ENCODE measurements around the gene KCNIP4.

The KCNIP4 gene

DNA sequence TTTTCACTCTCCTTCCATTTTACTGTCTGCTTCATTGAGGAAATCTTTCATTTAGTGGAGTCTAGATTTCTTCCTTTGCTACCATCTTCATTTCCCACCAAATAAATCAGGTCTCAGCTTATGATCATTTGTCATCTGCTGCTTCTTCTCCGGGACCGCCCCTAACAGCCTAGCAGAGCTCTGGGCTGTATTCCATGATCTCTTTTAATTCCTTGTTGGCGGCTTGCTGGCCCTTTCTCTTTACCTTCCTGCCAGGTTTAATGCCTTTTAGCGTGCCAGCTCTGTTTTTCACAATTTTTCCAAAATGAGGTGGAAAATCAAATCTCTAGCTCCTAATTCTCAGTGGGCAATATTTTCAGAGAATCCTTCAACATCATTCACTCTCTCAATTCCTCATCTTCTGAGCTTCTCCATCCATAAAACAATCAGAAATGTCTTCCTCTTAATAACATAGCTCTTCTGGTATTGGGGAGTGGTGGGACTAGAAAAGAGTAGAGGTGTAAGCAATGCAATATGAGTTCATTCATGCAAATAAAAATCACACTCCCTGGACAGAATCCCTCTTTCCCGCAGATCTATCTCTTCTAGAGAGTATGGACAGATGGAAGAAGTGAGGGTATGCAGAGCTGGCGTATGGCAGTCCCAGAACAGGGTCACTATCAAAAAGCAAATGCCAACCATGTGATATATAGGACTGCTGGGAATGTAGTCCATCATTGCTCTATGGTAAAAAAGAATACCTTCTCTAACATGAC lies 491.3 kb downstream of the KCNIP4 start:
- no peak for DNase-seq (ENCODE audit: low spot score)

DNA sequence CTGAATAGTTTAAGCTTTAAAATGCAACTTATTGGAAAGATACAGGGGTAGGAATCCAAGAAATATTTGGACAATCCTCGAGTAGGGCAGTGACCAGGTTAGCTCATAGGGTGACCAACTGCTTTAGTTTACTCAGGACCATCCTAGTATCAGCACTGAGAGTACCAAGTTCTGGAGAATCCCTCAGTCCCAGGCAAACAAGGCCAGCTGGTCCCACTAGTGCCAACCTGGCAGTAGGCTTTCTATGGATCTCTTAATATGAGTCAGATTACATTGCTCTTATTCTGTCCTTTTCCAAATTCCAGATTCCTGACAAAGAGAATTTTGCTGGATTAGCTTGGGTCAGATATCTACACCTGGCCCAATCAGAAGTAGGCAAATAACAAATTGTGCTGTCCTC lies 493.7 kb downstream of the KCNIP4 start:
- DNase-seq (ENCODE audit: low spot score) = no peak

DNA sequence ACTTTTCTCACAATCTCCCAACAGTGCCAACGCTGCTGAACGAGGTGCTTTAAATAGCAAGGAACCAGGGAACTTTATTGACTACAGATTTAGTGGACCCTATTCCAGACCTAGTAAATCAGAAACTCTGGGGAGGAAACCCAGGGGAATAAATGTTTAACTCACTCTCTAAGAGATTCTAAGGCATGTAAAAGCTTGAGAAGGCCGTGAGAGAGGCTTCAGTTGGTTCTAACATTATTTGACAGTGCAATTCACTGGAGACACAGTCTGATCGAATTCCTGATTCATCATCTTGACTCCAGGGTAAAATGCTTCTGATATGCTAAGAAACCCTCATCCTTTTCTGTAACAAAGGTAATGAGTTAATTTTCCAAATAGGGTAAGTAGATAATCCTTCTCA lies 494.4 kb downstream of the KCNIP4 start:
- DNase-seq (ENCODE audit: low spot score) = no peak

DNA sequence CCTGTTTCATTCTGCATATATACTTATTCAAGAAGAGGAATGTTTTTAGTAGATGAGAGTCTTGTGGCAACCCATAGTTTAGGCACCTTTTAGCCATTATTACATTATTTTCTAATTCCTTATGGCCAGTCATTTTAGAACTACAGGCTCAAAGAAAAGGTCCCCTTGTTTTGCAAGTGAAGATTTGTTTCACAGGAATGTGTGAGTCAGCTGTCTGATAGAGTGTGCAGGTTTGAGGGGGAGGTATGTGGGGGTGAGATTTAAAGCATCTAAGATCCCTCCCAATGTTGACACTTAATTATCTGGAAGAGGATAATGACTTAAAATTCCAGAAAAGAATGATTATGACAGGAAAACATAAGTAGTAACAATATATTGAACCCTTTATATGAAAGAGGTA lies 495.6 kb downstream of the KCNIP4 start:
- no peak for DNase-seq (ENCODE audit: low spot score)

DNA sequence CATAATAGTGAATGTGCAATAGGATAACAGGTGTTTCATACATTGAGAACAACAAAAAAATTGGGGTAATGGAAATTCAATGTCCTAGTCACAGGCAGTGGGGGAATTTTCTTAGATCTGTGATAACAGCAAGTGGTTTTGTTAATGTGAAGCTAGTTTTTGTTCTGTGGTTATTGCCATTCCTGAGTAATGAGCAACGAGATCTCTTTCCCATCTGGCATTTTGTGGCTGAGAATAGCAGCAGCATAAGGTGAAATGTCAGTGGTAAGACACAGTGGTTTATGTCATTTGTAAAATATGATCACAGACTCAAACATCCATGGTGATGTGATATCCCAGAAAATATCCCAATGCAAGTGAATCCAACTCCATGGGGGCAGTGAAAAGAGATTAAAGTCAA lies 497.5 kb downstream of the KCNIP4 start:
- DNase-seq (ENCODE audit: low spot score) = peak; percentile 32

DNA sequence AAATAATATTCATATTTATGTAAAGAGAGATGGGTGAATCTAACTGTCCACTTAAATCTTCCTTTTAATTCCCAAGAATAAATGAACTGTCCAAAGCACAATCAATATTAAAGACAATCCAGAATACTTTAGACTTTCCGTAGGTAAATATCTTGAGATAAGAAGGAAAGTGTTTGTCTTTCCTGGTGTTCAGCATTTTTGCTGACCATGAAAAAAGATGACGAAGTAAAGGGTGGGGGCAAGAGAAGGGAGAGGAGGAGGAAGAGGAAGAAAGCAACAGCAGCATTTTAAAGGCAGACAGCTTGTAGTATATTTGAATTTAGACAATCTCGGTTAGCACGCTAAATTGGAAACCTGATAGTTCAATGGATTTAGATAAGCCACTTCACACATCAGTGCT lies 498.2 kb downstream of the KCNIP4 start:
- no peak for DNase-seq (ENCODE audit: low spot score)

DNA sequence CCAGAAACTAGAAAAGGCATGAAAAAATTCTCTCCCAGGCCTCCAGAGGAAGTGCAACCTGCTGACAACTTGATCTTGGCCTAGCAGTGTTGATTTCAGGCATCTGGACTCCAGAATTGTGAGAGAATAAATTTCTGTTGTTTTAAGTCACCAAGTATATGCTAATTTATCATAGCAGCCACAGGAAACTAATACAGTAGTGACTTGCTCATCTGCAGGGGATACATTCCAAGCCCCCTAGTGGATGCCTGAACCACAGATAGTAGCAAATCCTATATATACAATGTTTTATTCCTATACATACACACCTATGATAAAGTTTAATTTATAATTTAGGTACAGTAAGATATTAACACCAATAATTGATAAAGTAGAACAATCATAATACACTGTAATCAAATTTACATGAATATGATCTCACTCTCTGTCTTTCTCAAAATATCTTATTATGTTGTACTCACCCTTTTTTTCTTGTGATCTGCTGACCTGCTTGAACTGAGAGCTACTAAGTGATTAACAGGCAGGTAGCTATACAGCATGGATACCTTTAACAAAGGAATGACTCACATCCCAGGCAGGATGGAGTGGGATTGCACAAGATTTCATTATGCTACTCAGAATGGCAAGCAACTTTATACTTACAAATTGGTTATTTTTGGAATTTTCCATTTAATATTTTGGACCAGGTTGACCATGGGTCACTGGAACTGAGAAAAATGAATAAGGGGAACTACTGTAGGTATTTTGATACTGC lies 501.1 kb downstream of the KCNIP4 start:
- no peak for DNase-seq (ENCODE audit: low spot score)

DNA sequence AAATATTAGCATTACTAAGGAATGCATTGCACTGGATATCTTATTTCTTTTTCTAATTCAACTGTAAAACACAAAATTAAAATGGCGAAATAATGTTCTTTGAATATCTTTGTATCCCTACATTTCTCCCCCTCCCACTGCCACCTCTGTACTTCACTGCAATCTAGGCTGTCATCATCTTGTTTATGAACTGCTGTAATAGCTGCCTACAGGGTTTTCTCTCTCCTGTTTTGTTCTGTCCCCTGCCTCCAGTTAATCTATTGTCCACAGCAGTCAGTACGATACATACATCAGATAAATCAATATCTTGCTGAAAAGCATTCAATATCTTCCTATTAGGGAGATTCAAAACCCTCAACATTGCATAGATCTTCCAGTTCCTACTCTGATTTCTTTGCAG lies 528.4 kb downstream of the KCNIP4 start:
- DNase-seq (ENCODE audit: low spot score) = no peak

DNA sequence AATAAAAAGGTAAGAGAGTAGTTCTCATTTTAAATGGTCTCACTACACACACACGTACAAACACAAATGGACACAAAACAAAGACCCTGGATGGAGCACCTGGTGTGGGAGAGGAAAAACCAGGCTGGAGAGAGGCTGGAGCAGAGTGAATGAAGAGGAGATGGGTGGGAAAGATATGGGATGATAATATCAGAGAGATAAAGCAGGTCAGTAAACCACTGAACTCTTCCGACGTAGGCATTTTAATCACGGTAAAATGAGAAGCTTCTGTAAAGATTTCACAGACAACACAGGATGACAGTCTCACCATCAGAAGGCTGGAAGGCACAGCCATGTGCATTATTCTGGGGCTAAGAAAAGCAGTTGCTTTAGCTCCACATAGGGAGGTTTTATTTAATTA lies 532.8 kb downstream of the KCNIP4 start:
- no peak for DNase-seq (ENCODE audit: low spot score)

DNA sequence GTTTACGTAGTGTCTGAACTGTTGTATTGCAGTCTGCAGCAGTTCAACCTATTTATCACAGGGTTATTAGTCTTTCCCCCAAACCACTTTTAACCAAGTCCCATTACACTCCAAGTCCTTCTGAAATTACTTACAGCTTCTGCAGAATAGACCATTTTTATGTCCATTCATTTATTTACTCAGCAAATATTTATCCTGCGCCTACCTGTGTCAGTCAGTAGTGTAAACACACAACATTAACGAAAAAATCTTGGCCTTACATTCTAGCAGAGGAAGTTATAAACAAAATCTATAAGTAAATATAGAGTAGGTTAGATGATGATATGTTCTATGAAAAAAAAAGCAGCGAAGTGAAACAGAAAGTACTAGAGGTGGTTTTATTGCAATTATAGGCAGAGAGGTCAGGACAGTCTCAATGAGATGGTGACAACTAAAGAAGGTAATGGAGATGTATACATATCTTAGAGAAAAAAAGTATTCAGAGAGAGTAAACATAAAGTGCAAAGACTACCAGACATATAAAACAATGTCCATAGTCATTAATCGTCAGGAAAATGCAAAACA lies 534.7 kb downstream of the KCNIP4 start:
- no peak for DNase-seq (ENCODE audit: low spot score)

DNA sequence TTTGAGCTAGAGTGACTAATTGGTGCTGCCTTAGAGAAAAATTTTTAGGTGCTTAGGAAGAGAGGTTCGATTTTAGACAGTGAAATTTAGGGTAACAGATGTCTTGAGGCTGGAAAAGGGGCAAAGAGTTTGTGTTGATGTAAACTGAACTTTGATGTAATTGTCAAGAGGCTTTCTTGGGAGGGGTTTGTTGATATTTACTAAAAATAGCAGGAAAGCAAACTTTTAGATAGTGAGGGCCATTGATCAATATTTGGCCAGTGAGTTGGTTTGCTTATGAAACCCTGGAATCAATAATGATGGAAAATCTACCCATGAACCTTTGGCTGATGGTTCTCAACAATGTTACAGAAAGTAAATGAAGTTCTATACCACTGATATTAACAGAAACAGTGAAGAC lies 537.5 kb downstream of the KCNIP4 start:
- no peak for DNase-seq (ENCODE audit: low spot score)

DNA sequence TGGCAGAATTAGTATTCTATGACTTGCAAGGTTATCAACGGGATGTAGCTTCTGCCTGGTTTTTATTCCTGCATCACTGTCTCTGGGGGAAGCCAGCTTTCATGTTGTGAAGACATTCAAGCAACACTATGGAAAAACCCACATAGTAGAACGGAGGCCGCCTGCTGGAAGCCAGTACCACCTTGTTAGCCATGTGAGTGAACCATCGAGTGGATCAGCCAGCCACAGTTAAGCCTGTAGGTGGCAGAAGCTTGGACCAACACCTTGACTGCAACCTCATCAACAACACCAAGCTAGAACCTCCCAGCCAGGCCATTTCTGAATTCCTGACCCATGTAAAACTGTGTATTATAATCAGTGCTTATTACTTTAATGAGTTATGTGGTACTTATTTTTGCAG lies 538.2 kb downstream of the KCNIP4 start:
- DNase-seq (ENCODE audit: low spot score) = no peak

DNA sequence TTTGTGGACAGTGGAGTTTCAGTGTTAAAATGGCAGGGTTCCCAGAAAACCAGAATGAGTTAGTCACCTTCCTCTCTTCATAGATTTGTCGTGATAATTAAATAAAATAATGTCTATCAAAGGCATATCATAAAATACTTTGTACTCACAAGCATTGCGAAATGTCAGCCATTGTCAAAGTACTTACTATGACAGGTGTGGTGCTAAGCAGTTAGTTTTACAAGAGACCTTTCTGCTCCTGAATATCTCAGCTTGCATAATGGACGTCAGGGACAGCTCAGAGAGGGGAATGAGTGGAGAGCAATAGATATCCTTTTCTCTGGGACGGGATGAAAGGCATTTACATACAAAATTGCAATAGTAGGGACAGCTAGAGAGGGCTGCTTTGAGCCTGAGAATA lies 560.9 kb downstream of the KCNIP4 start:
- no peak for DNase-seq (ENCODE audit: low spot score)

DNA sequence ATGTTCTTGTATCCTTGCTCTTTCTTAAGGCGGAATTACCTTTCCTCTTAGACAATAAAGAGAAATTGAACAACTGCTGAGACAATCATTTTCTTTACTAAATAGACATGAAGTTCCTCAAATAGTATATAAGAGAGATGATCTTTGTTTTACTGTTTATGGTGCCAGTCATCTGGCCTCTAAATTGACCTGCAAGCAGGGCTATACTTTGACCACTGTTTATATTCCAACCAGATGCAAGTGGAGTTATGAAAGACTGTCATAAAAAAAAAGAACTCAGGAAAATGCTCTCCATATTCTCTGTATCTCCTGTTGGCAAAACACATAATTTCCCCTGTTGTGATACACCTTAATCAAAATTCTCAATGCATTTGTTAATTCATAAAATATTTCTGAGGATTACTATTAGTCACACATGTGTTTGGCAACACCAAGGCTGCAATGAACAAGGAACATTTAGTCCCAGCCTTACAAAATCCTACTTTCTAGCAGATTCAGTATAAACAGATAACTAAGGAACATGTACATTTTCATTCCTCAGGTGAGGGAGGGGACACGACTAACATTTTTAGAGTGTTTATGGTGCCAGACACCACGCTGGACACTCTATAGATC lies 562.3 kb downstream of the KCNIP4 start:
- DNase-seq (ENCODE audit: low spot score) = no peak

DNA sequence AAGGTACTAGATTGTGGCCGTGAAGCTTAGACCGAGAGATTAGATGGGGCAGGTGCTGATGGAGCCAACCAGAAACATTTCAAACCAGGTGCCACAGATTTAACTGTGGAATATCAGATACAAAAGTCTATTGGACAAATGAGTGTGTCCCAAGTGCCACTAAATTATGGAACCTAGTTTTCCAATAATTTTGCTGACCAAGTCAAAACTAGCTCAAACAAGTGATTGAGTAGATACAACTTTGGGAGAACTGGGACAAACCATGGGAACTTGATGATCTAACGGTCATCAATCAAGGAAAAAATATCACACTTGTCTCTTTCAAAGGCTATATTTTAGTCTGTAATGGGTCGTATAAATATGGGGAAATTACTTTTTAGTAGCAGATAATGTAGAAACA lies 562.9 kb downstream of the KCNIP4 start:
- no peak for DNase-seq (ENCODE audit: low spot score)

DNA sequence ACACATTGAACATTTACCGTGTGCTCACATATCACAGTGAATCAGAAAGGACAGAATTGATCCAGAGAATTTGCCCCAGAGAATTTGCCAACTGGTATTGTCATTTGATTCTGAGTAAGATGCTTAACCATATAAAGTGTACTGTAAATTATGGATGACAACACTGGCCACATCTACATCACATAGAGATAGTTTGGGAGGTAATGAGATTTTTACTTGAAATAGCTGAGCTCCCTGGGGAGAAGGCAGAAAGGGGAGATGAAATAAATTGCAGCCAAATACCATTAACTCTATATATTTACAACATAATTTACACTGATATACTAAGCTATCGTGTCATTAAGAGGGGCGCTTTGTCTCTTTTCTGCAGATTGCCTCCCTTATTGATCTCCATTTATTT lies 564.0 kb downstream of the KCNIP4 start:
- DNase-seq (ENCODE audit: low spot score) = no peak

DNA sequence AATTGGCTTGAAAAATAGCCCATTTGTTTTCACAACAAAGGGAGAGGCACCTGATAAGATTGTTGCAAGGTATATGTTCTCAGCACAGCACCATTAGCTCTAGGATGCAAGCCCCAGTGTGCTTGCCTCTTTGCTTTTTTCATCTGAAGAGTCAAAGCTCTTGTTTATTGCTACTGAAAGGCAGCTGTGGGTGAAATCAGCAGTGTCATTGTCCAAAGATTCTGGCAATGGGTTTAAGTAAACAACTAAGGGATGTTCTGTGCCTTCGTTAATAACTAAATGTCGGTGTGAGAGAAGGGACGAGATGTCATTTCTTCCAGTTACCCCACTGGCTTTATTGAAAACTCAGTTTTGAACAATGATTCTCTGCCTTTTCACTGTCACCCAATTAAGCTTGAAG lies 567.7 kb downstream of the KCNIP4 start:
- peak; percentile 64 for DNase-seq (ENCODE audit: low spot score)

DNA sequence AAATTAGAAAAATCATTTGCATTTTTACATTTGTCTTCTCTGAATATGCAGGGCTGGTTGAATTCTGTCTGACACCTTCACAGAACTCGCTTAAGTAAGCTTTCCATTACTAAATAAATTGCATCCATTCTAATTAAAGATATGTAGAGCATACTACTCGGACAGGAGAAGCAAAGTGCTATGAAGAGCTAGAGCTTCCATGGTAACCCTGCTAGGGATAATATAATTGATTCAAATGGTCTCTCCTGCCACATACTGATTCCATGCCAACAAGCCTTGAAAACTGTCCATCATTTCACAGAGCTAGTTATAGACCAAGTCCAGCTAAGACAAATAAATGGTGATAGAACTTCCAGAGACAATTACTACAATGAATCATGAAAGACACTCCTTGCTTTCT lies 571.5 kb downstream of the KCNIP4 start:
- DNase-seq (ENCODE audit: low spot score) = no peak

DNA sequence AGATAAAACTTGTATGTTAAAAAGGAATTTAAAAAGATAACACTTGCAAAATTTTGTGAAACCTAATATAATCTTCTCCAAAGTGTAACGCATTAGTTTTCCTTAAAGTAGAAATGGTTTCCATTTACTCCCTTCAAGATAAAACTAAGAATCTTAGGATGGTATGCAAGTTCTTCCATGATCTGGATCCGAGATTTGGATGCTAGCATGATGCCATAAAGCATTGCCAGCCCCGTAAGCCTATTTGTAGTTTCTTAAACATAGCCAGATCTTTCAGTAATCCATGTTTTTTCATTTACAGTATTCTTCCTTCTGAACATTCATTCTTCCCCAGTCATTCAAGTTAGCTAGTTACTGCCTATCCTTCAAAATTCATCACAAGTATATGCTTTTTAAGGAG lies 572.4 kb downstream of the KCNIP4 start:
- no peak for DNase-seq (ENCODE audit: low spot score)

DNA sequence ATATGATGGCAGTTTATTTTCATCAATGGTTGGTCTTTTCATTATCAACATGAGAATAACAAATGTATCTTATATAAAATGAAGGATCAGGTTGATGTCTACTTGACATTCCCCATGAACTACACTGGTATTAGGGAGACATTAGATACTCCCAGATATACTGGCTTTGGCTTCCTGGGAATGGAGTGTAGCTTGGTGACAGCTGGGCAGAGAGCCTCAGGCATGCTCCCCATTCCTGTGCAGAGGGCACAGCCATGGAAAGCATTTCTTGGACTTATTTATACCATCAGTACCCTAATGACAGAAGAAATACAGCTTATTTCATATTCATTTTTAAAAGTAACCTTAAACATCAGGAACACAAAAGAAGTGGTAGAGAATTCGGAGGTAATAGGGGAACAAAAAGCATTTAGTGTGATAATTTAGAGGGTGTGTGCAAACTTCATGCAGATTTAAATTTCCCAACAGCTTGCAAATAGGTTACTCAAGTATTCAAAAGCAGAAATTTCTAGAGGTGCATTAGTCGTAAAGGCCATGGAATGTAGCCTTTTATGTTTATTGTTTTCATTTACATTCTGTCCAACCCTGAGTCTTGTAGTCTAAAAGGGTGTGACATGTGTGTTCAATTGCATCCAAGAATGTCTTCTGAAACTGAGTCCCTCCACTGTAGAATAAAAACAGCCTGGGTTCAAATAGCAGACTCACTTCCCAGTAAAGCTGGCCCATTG lies 573.8 kb downstream of the KCNIP4 start:
- no peak for DNase-seq (ENCODE audit: low spot score)

DNA sequence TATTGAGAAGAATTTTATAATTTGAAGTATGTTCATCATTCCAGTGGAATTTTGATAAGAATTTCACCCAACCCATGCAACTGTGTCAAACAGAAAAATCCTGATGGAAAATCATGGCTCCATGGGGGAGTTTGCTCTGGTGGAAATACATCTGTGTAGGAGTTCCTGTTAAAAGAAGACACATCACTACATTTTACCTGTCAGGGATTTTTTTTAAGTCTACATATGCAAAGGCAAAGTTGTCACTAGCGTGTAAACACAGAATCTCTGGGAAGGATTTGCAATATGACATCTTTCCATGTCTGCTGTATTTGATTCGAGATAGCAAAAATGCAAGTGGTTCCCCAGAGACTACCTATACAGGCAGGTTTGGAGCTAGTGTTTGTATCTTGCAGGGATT lies 581.0 kb downstream of the KCNIP4 start:
- no peak for DNase-seq (ENCODE audit: low spot score)

DNA sequence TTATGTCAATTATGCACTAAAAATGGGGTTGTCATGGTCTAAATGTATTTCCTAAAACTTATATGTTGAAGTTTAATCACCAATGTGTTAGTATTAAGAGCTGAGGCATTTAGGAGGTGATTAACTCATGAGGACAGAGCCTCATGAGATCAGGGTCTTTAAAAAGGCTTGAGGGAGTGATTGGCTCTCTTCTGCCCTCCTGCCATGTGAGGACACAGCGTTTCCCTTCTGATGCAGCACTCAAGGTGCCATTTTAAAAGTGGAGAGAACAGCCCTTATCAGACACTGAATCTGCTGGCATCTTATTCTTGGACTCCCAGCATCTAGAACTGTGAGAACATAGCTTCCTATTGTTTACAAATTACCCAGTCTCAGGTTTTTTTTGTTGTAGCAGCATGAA lies 581.7 kb downstream of the KCNIP4 start:
- no peak for DNase-seq (ENCODE audit: low spot score)

Measured in Ammon's horn (tissue), 1 donor.